ENCODE results near the gene DNHD1. TPM values are rescaled to one million over a fixed set of nuclear protein-coding genes. Genes with fewer than 3 reads are reported as not detected.
A peak's percentile ranks its signal among the peaks of the same experiment; 100 is the strongest.

DNHD1 gene
- total RNA-seq, 3 donors from 2014 or later (not counting 1 experiment from before 2014, with no cell fraction given): 29.6 to 38.3 (median 31.4) TPM

- intact Hi-C loops (cut with micrococcal nuclease): loop anchor here (10.0 kb wide), 1 partner anchor 216 kb away; the partner anchor contains the start of gene SMPD1
- Histone ChIP-seq H3K9me3 (ENCODE audit: control insufficient read depth, insufficient read depth, low read length) (no peaks in the 10 kb centered on the region), H3K27me3 (ENCODE audit: control insufficient read depth, insufficient read depth, low read length) (no peaks in the 10 kb centered on the region), H3K27ac (ENCODE audit: low read length) (peak overlapping the region; percentile 86), H3K4me1 (ENCODE audit: control insufficient read depth, insufficient read depth, low read length) (peaks cover 61% of the 10 kb centered on the region), H3K36me3 (ENCODE audit: control insufficient read depth, insufficient read depth, low read length) (peaks cover 50% of the 10 kb centered on the region), H3K4me3 (ENCODE audit: low read length) (no peak overlapping the region)
- DNase-seq (no peak), ATAC-seq (no peak)
- Mint-ChIP-seq H3K36me3 (no peaks in the 10 kb centered on the region), H3K4me3 (peak overlapping the region; percentile 84), H3K27ac (no peak overlapping the region), H3K27me3 (ENCODE audit: low read depth in 2 of 2) (no peaks in the 10 kb centered on the region), H3K4me1 (peaks cover 42 to 49% of the 10 kb centered on the region in 2 donors), H3K9me3 (no peaks in the 10 kb centered on the region)
- TF ChIP-seq, protein P1, sequence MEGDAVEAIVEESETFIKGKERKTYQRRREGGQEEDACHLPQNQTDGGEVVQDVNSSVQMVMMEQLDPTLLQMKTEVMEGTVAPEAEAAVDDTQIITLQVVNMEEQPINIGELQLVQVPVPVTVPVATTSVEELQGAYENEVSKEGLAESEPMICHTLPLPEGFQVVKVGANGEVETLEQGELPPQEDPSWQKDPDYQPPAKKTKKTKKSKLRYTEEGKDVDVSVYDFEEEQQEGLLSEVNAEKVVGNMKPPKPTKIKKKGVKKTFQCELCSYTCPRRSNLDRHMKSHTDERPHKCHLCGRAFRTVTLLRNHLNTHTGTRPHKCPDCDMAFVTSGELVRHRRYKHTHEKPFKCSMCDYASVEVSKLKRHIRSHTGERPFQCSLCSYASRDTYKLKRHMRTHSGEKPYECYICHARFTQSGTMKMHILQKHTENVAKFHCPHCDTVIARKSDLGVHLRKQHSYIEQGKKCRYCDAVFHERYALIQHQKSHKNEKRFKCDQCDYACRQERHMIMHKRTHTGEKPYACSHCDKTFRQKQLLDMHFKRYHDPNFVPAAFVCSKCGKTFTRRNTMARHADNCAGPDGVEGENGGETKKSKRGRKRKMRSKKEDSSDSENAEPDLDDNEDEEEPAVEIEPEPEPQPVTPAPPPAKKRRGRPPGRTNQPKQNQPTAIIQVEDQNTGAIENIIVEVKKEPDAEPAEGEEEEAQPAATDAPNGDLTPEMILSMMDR (IDR thresholded peaks at IDR 0.05): no peak
- 96% methylated on average over 6 of the region's 6 CpGs for WGBS (ENCODE audit: insufficient coverage)
Measured at GRCh38 chr11:6610591-6610990, 113.5 kb downstream of the DNHD1 start.

DNA sequence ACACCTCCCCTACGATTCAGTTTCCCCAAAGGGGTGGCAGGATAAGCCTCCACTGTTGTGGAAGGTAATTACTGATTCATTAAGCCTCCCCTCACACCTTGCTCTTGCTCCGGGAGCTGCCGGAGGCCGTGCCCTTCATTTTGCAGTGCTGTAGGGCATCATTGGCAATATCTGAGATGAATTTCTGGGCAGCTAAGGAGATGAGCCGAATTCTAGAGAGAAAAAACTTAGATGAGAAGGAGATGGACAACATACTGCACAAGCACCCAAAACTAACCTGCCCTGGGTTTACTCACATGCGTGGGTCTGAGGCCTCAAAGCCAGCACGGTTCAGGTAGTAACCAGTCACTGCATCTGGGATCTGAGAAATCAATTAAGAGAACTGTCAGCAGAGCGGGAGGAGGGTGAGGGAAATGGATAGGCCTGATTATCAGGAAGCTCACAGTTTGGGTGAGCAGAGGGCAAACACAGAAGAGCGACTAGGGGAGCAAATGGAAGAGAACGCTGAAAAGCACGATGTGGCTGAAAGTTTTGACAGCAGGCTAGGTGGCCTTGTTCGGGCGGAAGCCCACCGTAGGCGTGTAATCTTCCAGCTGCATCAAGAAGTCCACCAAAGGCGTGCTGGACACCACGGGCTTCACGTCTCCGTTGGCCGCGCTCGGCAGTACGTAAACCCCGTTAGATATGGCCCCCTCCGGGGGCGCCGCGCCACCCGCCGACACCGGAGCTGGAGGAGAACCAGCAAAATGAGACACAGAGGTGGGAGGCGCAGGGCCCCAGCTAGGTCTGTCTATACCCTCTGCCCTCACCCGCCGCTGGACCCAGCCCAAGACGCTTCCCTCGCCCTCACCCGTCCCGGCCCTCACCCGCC lies 114.2 kb downstream of the DNHD1 start:
- 21% methylated on average over 39 of the region's 39 CpGs for WGBS (ENCODE audit: insufficient coverage)
- Histone ChIP-seq H3K4me1 (ENCODE audit: control insufficient read depth, insufficient read depth, low read length) (peaks cover 54% of the 10 kb centered on the region), H3K9me3 (ENCODE audit: control insufficient read depth, insufficient read depth, low read length) (no peaks in the 10 kb centered on the region), H3K27me3 (ENCODE audit: control insufficient read depth, insufficient read depth, low read length) (no peaks in the 10 kb centered on the region), H3K36me3 (ENCODE audit: control insufficient read depth, insufficient read depth, low read length) (peaks cover 57% of the 10 kb centered on the region), H3K27ac (ENCODE audit: low read length) (peak overlapping the region; percentile 86), H3K4me3 (ENCODE audit: low read length) (peak overlapping the region; percentile 65)
- H3K27me3 Mint-ChIP-seq (ENCODE audit: low read depth in 2 of 2): no peaks in the 10 kb centered on the region
- TF ChIP-seq, protein P1 (IDR thresholded peaks at IDR 0.05): no peak
- H3K4me3 Mint-ChIP-seq: peak overlapping the region; percentile 84
- no peak overlapping the region for H3K27ac Mint-ChIP-seq
- no peaks in the 10 kb centered on the region for H3K36me3 Mint-ChIP-seq
- intact Hi-C loops (cut with micrococcal nuclease): loop anchor here (10.0 kb wide), 1 partner anchor 217 kb away; the partner anchor contains the start of gene SMPD1
- peak in 2 of 3 donors; percentile 4 to 9 for ATAC-seq
- peaks cover 36 to 47% of the 10 kb centered on the region in 2 donors for H3K4me1 Mint-ChIP-seq
- H3K9me3 Mint-ChIP-seq: no peaks in the 10 kb centered on the region
- peak in 1 of 2 donors; percentile 57 for DNase-seq

- TF ChIP-seq, protein P1 (IDR thresholded peaks at IDR 0.05): no peak
- no peaks in the 10 kb centered on the region for H3K27me3 ChIP-seq (ENCODE audit: control insufficient read depth, insufficient read depth, low read length)
- intact Hi-C loops (cut with micrococcal nuclease): loop anchor here (1.0 to 10.0 kb wide), 3 partner anchors 9 to 217 kb away; partner anchors contain the start of genes ILK, MRPL17, RRP8 and SMPD1
- H3K27ac ChIP-seq (ENCODE audit: low read length): peak overlapping the region; percentile 95
- WGBS (ENCODE audit: insufficient coverage): under 1% methylated on average over 36 of the region's 36 CpGs
- H3K4me1 ChIP-seq (ENCODE audit: control insufficient read depth, insufficient read depth, low read length): peaks cover 49% of the 10 kb centered on the region
- Mint-ChIP-seq H3K4me3 (peak overlapping the region; percentile 84), H3K9me3 (no peaks in the 10 kb centered on the region), H3K27me3 (ENCODE audit: low read depth in 2 of 2) (no peaks in the 10 kb centered on the region), H3K27ac (no peak overlapping the region), H3K4me1 (peaks cover 31 to 42% of the 10 kb centered on the region in 2 donors), H3K36me3 (no peaks in the 10 kb centered on the region)
- DNase-seq (no peak), ATAC-seq (peak in 1 of 3 donors; percentile 17)
- peaks cover 62% of the 10 kb centered on the region for H3K36me3 ChIP-seq (ENCODE audit: control insufficient read depth, insufficient read depth, low read length)
- H3K9me3 ChIP-seq (ENCODE audit: control insufficient read depth, insufficient read depth, low read length): no peaks in the 10 kb centered on the region
- peak overlapping the region; percentile 65 for H3K4me3 ChIP-seq (ENCODE audit: low read length)
Measured at GRCh38 chr11:6611963-6612212, 114.8 kb downstream of the DNHD1 start.
